Inferior parietal cortex (tissue), 1 donor: Measurements from ENCODE around the gene ORM2.
A peak's percentile ranks its signal among the peaks of the same experiment; 100 is the strongest.
"Not testable (repeated sequence)": the region's sequence is repeated elsewhere in the genome, so short reads cannot be mapped to it uniquely, and the experiment has no call there.

Source experiments
- DNase-seq: peaks from one replicate; pipeline ENCODE4 v3.0.0-alpha.2; 2016; ENCODE audit errors: extremely low spot score

ORM2 gene

GRCh38 chr9:114329625-114330022 lies at the start of gene ORM2:
Gene ORM2, plus strand, starts transcription at chr9:114329869. Its CDS starts 36 bp downstream, at chr9:114329905.
- DNase-seq: not testable (repeated sequence)

- no peak for DNase-seq
These were observed 48.8 kb upstream of the ORM2 start for GRCh38 chr9:114280636-114281472.

GRCh38 chr9:114281473-114282103 lies 48.1 kb upstream of the ORM2 start:
- no peak for DNase-seq

- DNase-seq: no peak
These were observed 47.6 kb upstream of the ORM2 start for GRCh38 chr9:114282104-114282485.

- DNase-seq: no peak
These were observed 47.2 kb upstream of the ORM2 start for GRCh38 chr9:114282507-114282906.

- DNase-seq: no peak
These were observed 46.7 kb upstream of the ORM2 start for GRCh38 chr9:114282926-114283325.

GRCh38 chr9:114283551-114284111 lies 46.0 kb upstream of the ORM2 start:
- no peak for DNase-seq

- no peak for DNase-seq
These were observed 45.2 kb upstream of the ORM2 start for GRCh38 chr9:114284316-114285060.

GRCh38 chr9:114285166-114285867 lies 44.4 kb upstream of the ORM2 start:
- DNase-seq: no peak

GRCh38 chr9:114286146-114286679 lies 43.5 kb upstream of the ORM2 start:
- DNase-seq: no peak

- no peak for DNase-seq
These were observed 42.5 kb upstream of the ORM2 start for GRCh38 chr9:114287001-114287762.

GRCh38 chr9:114287763-114288192 lies 41.9 kb upstream of the ORM2 start:
- DNase-seq: no peak

- no peak for DNase-seq
These were observed 41.2 kb upstream of the ORM2 start for GRCh38 chr9:114288193-114289091.

GRCh38 chr9:114289106-114289505 lies 40.6 kb upstream of the ORM2 start:
- DNase-seq: no peak

GRCh38 chr9:114289571-114290481 lies 39.8 kb upstream of the ORM2 start:
- DNase-seq: no peak

- no peak for DNase-seq
These were observed 39.1 kb upstream of the ORM2 start for GRCh38 chr9:114290561-114290986.

- DNase-seq: peak; percentile 90
These were observed 38.6 kb upstream of the ORM2 start for GRCh38 chr9:114291064-114291474.

GRCh38 chr9:114291886-114292590 lies 37.6 kb upstream of the ORM2 start:
- no peak for DNase-seq
